GM19193 (cell line): ENCODE data around the gene SPEF2.

Source experiments
- POLR2A ChIP-seq: IDR thresholded peaks from 4 replicates; pipeline ENCODE4 v1.6.1; 2011; ENCODE audit not compliant: insufficient read depth, insufficient read length; ENCODE audit errors: extremely low read depth

Gene SPEF2

DNA sequence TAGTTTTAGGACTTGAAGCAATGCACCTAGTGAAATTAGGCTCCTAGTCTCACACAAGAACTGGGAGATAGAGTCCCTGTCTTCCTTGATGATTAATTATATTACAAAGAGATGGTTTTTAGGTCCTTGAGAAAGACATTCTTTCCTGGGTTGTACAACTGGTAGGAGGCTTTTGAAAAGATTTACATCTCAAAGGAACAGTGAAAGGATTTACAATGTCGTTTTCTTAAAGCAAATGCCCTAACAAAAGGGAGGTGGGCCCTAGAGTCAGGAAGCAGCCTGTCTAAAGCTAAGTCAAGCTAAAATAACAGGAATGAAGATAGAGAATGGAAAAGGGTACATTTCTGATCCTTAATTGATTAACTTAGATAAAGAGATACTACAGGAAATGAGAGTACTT, 136.8 kb downstream of the SPEF2 start:
- no peak for TF ChIP-seq POLR2A

DNA sequence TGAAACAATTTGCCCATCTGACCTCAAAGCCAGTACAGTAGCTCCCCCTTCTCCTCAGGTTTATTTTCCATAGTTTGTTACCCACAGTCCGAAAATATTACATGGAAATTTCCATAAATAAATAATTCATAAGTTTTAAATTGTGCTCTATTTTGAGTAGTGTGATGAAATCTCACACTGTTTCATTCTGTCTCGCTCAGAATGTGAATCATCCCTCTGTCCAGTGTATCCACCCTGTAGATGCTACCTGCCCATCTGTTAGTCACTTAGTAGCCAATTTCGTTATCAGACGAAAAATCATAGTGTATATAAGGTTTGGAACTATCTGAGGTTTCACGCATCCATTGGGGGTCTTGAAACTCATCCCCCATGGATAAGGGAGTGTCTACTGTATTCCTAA, 138.3 kb downstream of the SPEF2 start:
- TF ChIP-seq POLR2A = no peak

DNA sequence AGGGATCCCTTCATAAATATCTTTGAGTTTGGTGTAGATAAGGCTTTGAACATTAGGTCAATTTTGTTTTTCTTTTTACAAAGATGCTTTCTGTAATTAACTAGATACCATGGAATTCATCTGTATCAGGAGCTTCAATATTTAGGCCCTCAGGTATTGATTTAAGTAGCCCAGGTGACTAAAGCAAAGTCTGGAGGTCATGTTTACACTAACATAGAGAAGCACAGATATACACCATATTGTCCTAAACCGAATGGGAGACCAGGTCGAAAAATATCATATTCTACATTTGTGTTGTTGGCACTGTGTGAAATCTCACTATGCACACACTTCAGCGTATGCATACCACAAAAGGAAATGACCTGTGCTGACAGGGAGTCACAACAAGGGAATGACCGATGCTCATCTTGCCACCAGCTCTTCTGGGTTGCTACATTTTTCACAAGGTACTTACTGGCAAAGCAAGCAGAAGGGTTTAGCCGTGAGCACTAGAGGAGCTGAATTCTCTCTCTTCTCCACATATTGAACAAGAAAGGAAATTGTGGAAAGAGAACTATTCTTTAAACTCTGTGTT, 140.6 kb downstream of the SPEF2 start:
- no peak for TF ChIP-seq POLR2A

DNA sequence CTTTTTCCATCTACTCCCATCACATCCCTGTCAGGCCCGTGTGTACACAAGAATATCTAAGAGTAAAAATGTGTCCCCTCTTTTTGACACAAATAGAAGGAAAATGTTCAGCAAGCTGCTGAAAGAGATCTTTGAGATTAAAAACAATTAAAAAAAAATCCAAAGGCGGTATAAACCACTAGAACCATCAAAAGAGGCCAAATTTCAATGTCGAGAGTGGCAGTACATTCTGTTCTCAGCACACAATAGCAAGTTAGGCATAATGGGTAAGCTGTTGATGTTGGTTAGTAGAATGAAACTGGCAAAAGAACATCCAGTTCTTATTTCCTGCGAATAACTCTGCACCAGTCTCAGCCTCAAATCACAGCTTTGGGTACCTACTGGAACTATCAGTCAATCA, 143.9 kb downstream of the SPEF2 start:
- no peak for TF ChIP-seq POLR2A

DNA sequence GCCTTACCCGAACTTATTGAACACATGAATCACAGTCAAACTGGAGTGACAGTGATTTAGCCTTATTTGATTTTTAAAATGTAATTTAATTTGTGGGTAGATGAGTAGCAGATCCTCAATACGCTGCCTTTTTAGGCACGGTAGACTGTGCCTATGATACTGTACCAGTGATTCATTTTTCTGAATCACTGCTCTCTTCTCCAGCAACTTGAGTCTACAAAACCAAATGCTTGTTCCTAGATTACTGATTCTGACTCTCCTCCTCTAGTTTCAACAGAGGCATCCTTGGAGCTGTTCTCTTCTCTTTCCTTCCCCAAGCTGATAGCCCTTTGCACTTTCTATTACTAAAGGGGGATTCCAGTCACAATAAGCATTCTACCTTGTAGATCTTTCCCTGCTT, 144.7 kb downstream of the SPEF2 start:
- TF ChIP-seq POLR2A = no peak

DNA sequence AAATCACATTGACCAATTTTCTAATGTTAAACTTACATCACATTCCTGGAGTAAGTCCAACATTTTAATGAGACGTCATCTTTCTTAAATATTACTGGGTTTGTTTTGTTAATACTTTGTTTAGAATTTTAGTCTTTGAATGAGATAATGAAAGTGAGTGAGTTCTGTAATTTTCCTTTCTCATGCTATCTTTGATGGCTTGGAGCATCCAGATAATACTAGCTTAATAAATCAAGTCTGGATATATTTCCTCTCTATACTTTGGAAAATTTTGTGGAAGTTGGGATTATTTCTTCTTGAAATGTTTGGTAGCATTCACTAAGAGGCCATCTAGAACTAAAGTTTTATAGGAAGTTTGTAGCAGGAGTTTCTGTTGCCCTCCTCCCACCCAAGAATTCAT, 148.3 kb downstream of the SPEF2 start:
- no peak for TF ChIP-seq POLR2A

DNA sequence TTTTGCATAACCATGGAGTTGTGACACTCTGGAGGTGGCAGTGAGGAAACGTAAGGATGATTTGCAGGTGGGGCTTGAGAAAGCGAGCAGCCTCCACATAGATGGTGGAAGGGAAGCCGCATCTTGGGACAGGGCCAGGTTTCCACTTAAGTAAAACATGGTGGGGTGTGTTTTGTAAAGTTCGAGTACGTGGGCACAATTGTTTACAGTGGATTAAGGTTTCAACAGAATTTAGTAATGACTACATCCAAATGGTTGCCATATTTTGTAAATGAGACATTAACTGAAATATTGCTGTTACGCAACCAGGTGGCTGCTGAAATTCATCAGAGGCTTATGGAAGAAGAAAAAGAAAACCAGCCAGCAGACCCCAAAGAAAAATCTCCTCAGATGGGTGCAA, 153.6 kb downstream of the SPEF2 start:
- TF ChIP-seq POLR2A = no peak

DNA sequence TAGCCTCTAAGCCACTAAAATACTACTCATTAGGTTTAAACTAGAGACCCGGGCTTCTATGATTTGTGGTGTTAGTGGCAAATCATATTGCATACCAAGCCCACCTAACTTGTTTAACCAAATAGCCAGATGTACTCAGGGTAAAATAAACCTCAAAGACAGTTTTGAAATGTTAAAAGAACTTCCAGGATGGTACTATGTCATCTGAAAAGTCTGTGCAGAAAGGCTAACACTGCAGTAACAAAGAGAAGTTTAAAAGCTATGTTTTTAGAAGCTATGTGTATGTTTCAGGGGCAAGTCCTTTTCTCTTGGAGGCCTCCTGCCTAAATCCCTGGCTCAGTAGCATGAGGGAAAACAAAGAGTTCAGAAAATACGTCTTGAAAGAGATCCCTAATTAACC, 154.2 kb downstream of the SPEF2 start:
- TF ChIP-seq POLR2A = no peak

DNA sequence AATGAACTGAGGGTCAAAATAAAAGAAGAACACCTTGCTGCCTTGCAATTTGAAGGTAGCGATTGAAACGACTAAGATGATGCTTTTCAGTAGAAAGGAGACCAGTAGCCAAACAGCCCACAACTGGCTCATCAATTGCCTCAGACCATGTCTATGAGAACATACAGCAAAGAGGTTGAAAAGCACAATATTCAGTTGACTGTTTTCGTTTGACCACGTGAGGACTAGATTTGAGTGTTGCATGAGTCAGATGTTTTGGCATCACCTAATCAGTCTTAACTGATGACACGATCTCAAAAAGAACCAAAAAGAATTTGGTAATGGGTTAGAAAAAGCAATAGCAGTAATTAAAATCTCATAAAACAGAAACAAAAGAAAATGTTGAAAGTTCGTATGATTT, 156.3 kb downstream of the SPEF2 start:
- no peak for TF ChIP-seq POLR2A

DNA sequence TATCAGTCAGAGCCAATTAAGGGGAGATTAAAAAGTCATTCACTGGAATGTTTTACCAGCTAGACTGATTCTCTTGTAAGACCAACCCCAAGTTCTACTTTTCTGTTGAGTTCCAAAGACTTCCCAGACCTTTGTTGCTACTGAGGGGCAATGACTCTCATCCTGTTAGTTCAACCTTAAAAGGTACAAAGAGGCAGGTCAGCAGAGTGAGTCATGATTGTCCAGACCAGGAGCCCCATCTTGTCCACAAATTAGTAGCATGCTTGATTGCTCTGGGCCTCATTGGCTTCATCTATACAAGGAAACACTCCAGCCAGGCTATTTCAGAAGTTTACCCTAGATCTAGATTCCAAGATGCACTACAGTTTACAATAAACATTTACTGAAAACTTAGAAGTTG, 159.1 kb downstream of the SPEF2 start:
- no peak for TF ChIP-seq POLR2A

DNA sequence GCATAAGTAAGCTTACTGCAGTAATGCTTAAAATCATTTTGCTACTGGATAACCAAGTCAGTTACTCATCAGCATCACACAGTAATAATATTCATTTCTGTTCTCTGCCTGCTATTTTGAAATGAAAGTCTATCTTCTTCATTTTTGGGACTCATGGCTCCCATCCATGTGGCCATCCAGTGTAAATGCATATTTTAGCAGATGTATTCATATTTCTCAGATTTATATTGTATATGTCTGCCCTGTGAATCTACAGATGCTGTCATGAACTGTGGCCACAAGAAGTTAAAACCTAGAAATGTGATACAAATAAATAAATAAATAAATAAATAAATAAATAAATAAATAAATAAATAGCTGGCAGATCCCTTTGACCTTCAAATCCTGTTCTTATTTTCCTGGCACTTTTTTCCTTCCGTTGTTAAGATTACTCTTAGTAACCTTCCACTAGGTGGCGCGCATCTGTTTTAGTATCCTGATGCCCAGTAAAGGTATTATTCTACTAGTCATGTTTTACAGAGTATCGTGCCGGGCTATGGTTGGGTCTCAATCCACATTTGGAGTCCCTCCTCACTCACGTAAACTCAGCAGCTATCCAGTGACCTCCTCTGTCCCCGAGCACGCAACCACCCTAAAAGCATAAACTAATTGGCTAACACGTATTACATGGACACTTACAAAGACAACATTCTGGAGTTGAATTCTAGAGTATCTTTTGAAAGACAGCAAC, 159.9 kb downstream of the SPEF2 start:
- no peak for TF ChIP-seq POLR2A

DNA sequence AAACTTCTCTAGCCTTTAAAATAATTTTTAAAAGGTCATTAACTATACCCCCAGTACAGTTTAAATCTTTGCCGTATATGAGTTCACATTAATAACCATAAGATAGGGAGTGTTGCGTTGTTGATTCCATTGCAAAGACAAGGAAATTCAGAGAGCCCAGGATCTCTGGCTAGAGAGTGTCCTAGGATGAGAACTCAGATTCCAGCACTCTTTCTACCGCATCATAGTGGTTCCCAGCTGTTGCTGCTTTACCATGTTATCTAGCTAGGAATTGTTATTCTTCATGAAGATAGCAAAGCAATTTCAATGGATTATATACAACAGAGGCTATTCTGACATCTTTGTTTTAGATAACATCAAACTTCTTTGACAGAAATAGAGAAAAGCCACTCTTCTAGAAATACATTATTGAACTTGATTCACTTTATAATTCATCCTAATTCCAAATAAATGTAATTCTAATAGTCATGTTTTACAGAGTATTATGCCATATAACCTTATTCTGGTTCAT, 160.7 kb downstream of the SPEF2 start:
- no peak for TF ChIP-seq POLR2A

DNA sequence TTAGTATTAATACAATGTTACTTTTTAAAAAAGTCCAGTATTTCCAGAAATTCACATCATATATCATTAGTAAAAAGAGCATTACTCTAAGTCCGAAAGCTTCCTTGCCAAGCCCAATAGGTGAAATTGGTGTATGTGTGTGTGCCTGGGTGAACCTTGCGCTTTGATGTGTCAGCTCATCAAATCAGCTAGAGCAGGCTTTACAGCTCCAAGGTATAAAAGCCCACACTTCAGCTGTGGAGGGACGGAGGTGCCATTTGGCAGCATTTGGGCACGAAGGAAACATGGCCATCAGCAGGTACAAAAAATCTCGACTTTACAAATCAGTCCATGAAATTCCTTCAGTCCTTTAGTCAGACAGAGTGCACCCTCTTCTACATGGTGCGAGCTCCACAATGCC, 162.6 kb downstream of the SPEF2 start:
- TF ChIP-seq POLR2A = no peak

DNA sequence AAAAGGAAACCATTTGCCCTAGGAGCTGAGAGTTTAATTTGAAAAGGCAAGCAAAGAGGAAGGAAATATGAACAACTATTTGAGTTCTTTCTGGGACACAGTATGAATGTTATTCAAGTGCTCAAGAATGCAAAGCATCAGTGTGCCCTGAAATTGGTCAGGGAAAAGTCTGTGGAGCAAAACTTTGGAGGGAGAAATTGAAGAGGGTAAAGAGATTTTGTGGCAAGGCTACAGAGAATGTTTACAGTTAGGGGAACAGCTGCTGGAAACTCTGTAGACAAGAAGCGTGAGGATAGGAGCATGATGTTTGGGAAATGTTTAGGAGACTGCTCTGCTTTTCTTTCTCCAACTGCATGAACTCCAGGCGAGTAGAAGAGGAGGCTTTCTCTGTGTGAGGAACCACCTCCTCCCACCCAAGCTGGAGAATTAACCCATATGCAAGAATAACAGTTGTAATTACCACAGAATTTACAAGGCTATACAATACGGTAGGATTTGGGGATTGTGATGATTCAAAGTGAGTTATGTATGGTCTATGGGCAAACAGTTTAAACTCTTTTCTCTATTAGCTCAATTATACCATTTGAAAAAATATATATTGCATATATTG, 163.6 kb downstream of the SPEF2 start:
- no peak for TF ChIP-seq POLR2A

DNA sequence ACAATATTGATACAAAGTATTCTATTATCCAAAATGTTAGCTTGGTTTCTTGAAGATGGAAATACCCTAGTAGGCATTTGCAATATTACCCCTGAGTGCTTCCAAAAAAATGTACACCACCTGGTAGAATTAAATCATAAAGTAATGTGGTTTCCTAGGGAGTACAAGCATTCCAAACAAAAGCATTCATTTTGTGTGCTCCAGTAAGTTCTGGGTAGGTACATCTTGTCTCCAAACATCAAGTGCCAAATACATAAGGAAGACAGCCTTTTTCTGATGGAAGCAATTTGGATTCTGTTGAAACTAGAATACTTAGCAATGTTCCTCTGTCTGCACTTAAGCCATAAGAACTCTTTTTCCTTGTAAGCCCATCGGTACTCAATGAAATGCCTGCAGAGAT, 165.9 kb downstream of the SPEF2 start:
- TF ChIP-seq POLR2A = no peak

DNA sequence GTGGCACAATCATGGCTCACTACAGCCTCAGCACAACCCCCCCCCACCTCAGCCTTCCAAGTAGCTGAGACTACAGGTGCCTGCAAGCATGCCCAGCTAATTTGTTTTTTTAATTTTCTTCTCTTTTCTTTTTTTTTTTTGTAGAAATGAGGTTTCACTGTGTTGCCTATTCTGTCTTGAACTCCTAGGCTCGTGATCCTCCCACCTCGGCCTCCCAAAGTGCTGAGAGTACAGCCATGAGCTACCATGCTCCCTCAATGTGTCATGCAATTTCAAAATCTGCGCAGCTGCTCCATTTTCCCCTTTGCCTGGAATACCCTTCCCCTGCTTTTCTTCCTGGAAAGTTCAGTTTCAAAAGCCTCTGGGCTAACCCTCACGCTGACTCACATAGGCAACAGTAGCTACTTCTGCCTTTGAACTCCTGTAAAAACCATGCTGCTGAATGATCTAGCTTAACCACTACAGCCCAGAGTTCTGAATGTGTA, 168.0 kb downstream of the SPEF2 start:
- TF ChIP-seq POLR2A = no peak

DNA sequence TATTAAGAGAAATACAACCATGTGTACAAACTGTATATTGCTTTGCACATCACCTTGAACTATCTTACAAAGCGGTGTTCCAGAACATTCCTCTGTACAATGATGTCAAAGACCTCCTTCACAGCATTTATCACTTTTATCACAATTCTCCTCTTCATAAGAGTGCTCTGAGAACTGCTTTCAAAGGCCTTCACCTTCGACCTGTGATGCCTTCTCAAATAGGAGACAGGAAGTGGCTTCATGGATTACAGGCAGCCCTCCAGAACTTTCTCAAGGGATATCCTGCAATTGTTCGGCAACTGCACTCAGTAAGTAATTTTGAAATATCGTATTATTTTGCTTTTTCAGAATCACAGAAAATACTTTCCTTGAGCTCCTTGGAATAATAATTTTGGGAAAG, 171.1 kb downstream of the SPEF2 start:
- no peak for TF ChIP-seq POLR2A
